ENCODE data around the gene CDH4. TPM values are rescaled to one million over a fixed set of nuclear protein-coding genes. Genes with fewer than 3 reads are reported as not detected.

The CDH4 gene
- total RNA-seq, 1 donor from 2014 or later: not detected

- no peak overlapping the region for H3K27ac ChIP-seq
- no peaks in the 10 kb centered on the region for H3K4me1 ChIP-seq
- no peak overlapping the region for H3K4me3 ChIP-seq
- TF ChIP-seq CTCF (IDR thresholded peaks at IDR 0.05): no peak
- no peaks in the 10 kb centered on the region for H3K36me3 ChIP-seq
- H3K27me3 ChIP-seq: no peaks in the 10 kb centered on the region
- DNase-seq (ENCODE audit: low spot score in 2 of 2): no peak
- H3K9me3 ChIP-seq: no peaks in the 10 kb centered on the region
- intact Hi-C loops (cut with DNase I): no loop called here
Measured at GRCh38 chr20:61429458-61430227, 177.6 kb downstream of the CDH4 start.

GRCh38 chr20:61430228-61430624 is 178.2 kb downstream of the CDH4 start:
- H3K36me3 ChIP-seq: no peaks in the 10 kb centered on the region
- no peaks in the 10 kb centered on the region for H3K27me3 ChIP-seq
- TF ChIP-seq CTCF (IDR thresholded peaks at IDR 0.05): no peak
- intact Hi-C loops (cut with DNase I): no loop called here
- no peak overlapping the region for H3K4me3 ChIP-seq
- H3K27ac ChIP-seq: no peak overlapping the region
- H3K4me1 ChIP-seq: no peaks in the 10 kb centered on the region
- no peak for DNase-seq (ENCODE audit: low spot score in 2 of 2)
- H3K9me3 ChIP-seq: no peaks in the 10 kb centered on the region

GRCh38 chr20:61433176-61433575 is 181.1 kb downstream of the CDH4 start:
- Histone ChIP-seq H3K27ac (no peak overlapping the region), H3K4me3 (no peak overlapping the region), H3K9me3 (no peaks in the 10 kb centered on the region), H3K27me3 (no peaks in the 10 kb centered on the region), H3K36me3 (no peaks in the 10 kb centered on the region), H3K4me1 (no peaks in the 10 kb centered on the region)
- no peak for TF ChIP-seq CTCF (IDR thresholded peaks at IDR 0.05)
- intact Hi-C loops (cut with DNase I): no loop called here
- no peak for DNase-seq (ENCODE audit: low spot score in 2 of 2)

- intact Hi-C loops (cut with DNase I): no loop called here
- Histone ChIP-seq H3K9me3 (no peaks in the 10 kb centered on the region), H3K4me1 (no peaks in the 10 kb centered on the region), H3K27ac (no peak overlapping the region), H3K27me3 (no peaks in the 10 kb centered on the region), H3K36me3 (no peaks in the 10 kb centered on the region), H3K4me3 (no peak overlapping the region)
- TF ChIP-seq CTCF (IDR thresholded peaks at IDR 0.05): no peak
- DNase-seq (ENCODE audit: low spot score in 2 of 2): no peak
Measured at GRCh38 chr20:61433816-61434215, 181.8 kb downstream of the CDH4 start.

- TF ChIP-seq CTCF (IDR thresholded peaks at IDR 0.05): no peak
- Histone ChIP-seq H3K4me3 (no peak overlapping the region), H3K36me3 (no peaks in the 10 kb centered on the region), H3K27me3 (no peaks in the 10 kb centered on the region), H3K4me1 (no peaks in the 10 kb centered on the region), H3K9me3 (no peaks in the 10 kb centered on the region), H3K27ac (no peak overlapping the region)
- intact Hi-C loops (cut with DNase I): no loop called here
- no peak for DNase-seq (ENCODE audit: low spot score in 2 of 2)
Measured at GRCh38 chr20:61434341-61434781, 182.3 kb downstream of the CDH4 start.
